Caco-2 (cell line): Measurements from ENCODE around the gene PHF5A. TPM values are rescaled to one million over a fixed set of nuclear protein-coding genes. Genes with fewer than 3 reads are reported as not detected.

Experiments
- BruUV-seq: library from RNA; stranded (reverse); fragments of 400-500 nt; replicated peaks from 2 replicates; lab custom pipeline; 2021; lab: Mats Ljungman, UMichigan
- CTCF ChIA-PET: fragments of 300-600 bp; sonication (Branson Sonifier 250); formaldehyde crosslinking; loops from one replicate; lab custom pipeline; 2022; ENCODE audit warnings: antibody characterized with exemption; lab: Charles Lee
- POLR2A ChIA-PET: fragments of 300-600 bp; sonication (Branson Sonifier 250); formaldehyde crosslinking; loops from one replicate; lab custom pipeline; 2022; ENCODE audit warnings: antibody characterized with exemption; lab: Charles Lee
- DNase-seq, 2 experiments: peaks; one replicate each; pipeline versions ENCODE4 v3.0.0 to v3.0.0-alpha.2; 2020 to 2022
- H3K27me3 ChIP-seq: replicated peaks from 2 replicates; pipeline ENCODE4 v1.6.0; 2011; ENCODE audit warnings: low read length; ENCODE audit not compliant: control insufficient read depth, insufficient read depth
- H3K36me3 ChIP-seq: 2 replicates; pipeline ENCODE4 v1.5.1; 2011; ENCODE audit warnings: low read length; ENCODE audit not compliant: control insufficient read depth, insufficient read depth
- H3K4me1 ChIP-seq: fragments of 250-450 bp; sonication (Bioruptor Pico); 2 replicates; pipeline ENCODE4 v1.5.1; 2020; ENCODE audit warnings: mild to moderate bottlenecking
- H3K4me3 ChIP-seq: 2 replicates; pipeline ENCODE4 v1.5.1; 2011; ENCODE audit warnings: low read depth, mild to moderate bottlenecking, control low read depth, low read length
- H3K9me3 ChIP-seq: fragments of 250-450 bp; sonication (Bioruptor Pico); 2 replicates; pipeline ENCODE4 v1.5.1; 2020; ENCODE audit warnings: mild to moderate bottlenecking, moderate library complexity
- H3K27ac Mint-ChIP-seq: one replicate; pipeline ENCODE4 v1.8.0; 2022; ENCODE audit warnings: mixed read lengths; ENCODE audit not compliant: unreplicated experiment
- H3K27me3 Mint-ChIP-seq: one replicate; pipeline ENCODE4 v1.8.0; 2022; ENCODE audit warnings: mixed read lengths; ENCODE audit not compliant: insufficient read depth, unreplicated experiment
- H3K36me3 Mint-ChIP-seq: one replicate; pipeline ENCODE4 v1.8.0; 2022; ENCODE audit warnings: mild to moderate bottlenecking, mixed read lengths; ENCODE audit not compliant: insufficient read depth, unreplicated experiment
- H3K4me1 Mint-ChIP-seq: one replicate; pipeline ENCODE4 v1.8.0; 2022; ENCODE audit warnings: low read depth, mixed read lengths; ENCODE audit not compliant: unreplicated experiment
- H3K4me3 Mint-ChIP-seq: one replicate; pipeline ENCODE4 v1.8.0; 2022; ENCODE audit warnings: mild to moderate bottlenecking, moderate library complexity, mixed read lengths; ENCODE audit not compliant: unreplicated experiment
- H3K9me3 Mint-ChIP-seq: one replicate; pipeline ENCODE4 v1.8.0; 2022; ENCODE audit warnings: mixed read lengths; ENCODE audit not compliant: unreplicated experiment
- intact Hi-C: fragments of 100-400 bp; cut with micrococcal nuclease; formaldehyde crosslinking; loops from one replicate; pipeline ENCODE4 v1.10.0; 2022; ENCODE audit not compliant: unreplicated experiment
- total RNA-seq: library from RNA; stranded (reverse); gene quantifications from 2 replicates; pipeline ENCODE4 v1.2.3, GENCODE V29; 2022
- TF ChIP-seq, protein P1 (sequence below), 2 experiments: fragments of 200-600 bp in 1 of 2; IDR thresholded peaks; 1 replicate in 1 of 2; 2 replicates in 1 of 2; pipeline versions ENCODE4 v1.5.1 to v1.8.0; 2011 to 2022; ENCODE audit warnings: antibody characterized with exemption in 1 of 2, control low read depth in 1 of 2, inconsistent platforms in 1 of 2, low read depth in 1 of 2, low read length in 1 of 2, mild to moderate bottlenecking in 1 of 2, moderate library complexity in 1 of 2; ENCODE audit not compliant: insufficient read depth in 1 of 2, severe bottlenecking in 1 of 2, unreplicated experiment in 1 of 2

Gene PHF5A
- total RNA-seq, 1 experiment from 2014 or later: 78.6 TPM

DNA sequence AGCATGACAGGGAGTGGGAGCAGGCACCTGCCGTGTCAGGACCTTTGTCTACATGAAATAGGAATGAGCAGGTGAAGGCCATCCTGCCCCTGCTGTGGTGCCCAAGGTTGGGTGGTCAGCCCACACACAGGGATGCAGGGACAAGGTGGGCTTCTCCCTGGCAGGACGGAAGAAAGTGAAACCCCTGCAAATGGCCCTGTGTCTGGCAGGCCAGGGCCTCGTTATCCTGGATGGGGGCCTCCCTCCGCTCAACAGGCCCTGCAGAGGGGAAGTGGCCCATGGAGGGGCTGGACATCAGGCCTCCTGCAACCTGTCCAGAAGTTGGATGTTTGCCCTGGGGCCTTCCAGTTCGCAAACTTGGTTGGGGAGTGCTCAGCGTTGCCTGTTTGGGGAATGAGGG is 36.8 kb downstream of the PHF5A start:
- no peaks in the 10 kb centered on the region for H3K4me1 ChIP-seq
- H3K9me3 Mint-ChIP-seq: no peaks in the 10 kb centered on the region
- H3K36me3 ChIP-seq: peaks cover 3% of the 10 kb centered on the region
- intact Hi-C loops: no loop called here
- CTCF ChIA-PET: interaction anchor here (0.7 kb wide), 1 partner anchor 101 kb away, joined by 5 read pairs; no protein-coding TSS in a partner anchor
- H3K27me3 Mint-ChIP-seq: no peaks in the 10 kb centered on the region
- H3K36me3 Mint-ChIP-seq: peaks cover 58% of the 10 kb centered on the region
- no peaks in the 10 kb centered on the region for H3K9me3 ChIP-seq
- H3K4me3 ChIP-seq: no peak overlapping the region
- DNase-seq: no peak
- H3K27ac Mint-ChIP-seq: no peak overlapping the region
- H3K27me3 ChIP-seq: no peaks in the 10 kb centered on the region
- H3K4me3 Mint-ChIP-seq: no peak overlapping the region
- H3K4me1 Mint-ChIP-seq: no peaks in the 10 kb centered on the region
- POLR2A ChIA-PET: no interaction called here
- BruUV-seq: no TSS peak
- TF ChIP-seq, protein P1, sequence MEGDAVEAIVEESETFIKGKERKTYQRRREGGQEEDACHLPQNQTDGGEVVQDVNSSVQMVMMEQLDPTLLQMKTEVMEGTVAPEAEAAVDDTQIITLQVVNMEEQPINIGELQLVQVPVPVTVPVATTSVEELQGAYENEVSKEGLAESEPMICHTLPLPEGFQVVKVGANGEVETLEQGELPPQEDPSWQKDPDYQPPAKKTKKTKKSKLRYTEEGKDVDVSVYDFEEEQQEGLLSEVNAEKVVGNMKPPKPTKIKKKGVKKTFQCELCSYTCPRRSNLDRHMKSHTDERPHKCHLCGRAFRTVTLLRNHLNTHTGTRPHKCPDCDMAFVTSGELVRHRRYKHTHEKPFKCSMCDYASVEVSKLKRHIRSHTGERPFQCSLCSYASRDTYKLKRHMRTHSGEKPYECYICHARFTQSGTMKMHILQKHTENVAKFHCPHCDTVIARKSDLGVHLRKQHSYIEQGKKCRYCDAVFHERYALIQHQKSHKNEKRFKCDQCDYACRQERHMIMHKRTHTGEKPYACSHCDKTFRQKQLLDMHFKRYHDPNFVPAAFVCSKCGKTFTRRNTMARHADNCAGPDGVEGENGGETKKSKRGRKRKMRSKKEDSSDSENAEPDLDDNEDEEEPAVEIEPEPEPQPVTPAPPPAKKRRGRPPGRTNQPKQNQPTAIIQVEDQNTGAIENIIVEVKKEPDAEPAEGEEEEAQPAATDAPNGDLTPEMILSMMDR (IDR thresholded peaks at IDR 0.05; ENCODE audit: insufficient read depth in 1 of 2, low read depth in 1 of 2, low read length in 1 of 2, severe bottlenecking in 1 of 2, unreplicated experiment in 1 of 2): no peak

DNA sequence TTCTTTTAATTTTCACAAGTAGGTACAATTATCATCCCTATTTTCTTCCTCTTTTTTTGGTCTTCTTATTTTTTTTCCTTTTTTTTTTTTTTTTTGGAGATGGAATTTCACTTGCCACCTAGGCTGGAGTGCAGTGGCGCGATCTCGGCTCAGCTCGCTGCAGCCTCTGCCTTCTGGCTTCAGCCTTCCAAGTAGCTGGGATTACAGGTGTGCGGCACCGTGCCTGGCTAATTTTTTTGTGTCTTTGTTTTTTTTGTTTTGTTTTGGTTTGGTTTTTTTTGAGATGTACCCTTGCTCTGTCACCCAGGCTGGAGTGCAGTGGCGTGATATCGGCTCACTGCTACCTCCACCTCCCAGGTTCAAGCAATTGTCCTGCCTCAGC is 38.5 kb downstream of the PHF5A start:
- ChIA-PET POLR2A (no interaction called here), CTCF (interaction anchor here (0.7 kb wide), 1 partner anchor 355 kb away, joined by 4 read pairs; no protein-coding TSS in a partner anchor)
- Mint-ChIP-seq H3K27me3 (no peaks in the 10 kb centered on the region), H3K27ac (no peak overlapping the region), H3K36me3 (peaks cover 44% of the 10 kb centered on the region), H3K9me3 (no peaks in the 10 kb centered on the region), H3K4me1 (no peaks in the 10 kb centered on the region), H3K4me3 (no peak overlapping the region)
- Histone ChIP-seq H3K9me3 (no peaks in the 10 kb centered on the region), H3K36me3 (no peaks in the 10 kb centered on the region; the same call in 1 of the 2 replicates), H3K4me1 (no peaks in the 10 kb centered on the region), H3K27me3 (no peaks in the 10 kb centered on the region), H3K4me3 (no peak overlapping the region)
- no TSS peak for BruUV-seq
- no peak for DNase-seq
- intact Hi-C loops: no loop called here
- TF ChIP-seq, protein P1 (IDR thresholded peaks at IDR 0.05; ENCODE audit: insufficient read depth in 1 of 2, low read depth in 1 of 2, low read length in 1 of 2, severe bottlenecking in 1 of 2, unreplicated experiment in 1 of 2): no peak

DNA sequence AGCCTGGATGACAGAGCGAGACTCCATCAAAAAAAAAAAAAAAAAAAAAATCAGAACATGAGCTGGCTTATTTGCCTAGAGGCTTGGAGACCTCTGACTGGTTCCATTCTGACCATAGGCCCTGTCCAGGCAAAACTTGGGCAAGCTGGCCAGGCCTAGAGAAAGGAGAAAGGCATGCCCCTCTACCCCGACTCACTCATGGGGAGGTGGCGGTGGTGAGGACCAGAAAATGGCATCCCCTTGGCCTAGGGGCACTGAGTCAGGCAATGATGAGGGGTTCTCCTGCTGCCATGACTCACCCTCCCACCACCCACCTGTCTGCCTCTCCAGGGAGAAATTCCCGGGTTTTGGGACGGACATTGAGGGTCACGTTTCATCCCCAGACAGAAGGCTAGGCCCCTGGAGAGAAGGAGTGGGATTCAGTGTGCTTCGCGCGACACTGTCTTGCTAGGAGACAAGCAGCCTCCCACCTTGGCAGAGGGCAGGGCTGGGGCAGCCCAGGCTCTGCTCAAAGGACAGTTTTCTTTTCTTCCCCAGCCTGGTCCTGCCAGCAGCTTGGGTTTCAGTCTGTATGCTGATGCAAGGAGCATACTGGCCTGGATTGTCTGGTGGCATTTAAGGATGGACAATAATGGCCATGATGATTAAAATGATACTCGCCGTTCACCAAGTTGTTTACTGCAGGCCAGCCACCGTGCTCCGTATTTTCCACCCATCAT is 39.1 kb downstream of the PHF5A start:
- H3K4me1 Mint-ChIP-seq: no peaks in the 10 kb centered on the region
- ChIA-PET CTCF (interaction anchor here (0.7 kb wide), 2 partner anchors 135 to 354 kb away, joined by 4 to 6 read pairs; no protein-coding TSS in a partner anchor), POLR2A (interaction anchor here (0.6 kb wide), 1 partner anchor 507 kb away, joined by 6 read pairs; no protein-coding TSS in a partner anchor)
- no peaks in the 10 kb centered on the region for H3K36me3 ChIP-seq
- H3K4me3 ChIP-seq: no peak overlapping the region
- TF ChIP-seq, protein P1 (IDR thresholded peaks at IDR 0.05; ENCODE audit: insufficient read depth in 1 of 2, low read depth in 1 of 2, low read length in 1 of 2, severe bottlenecking in 1 of 2, unreplicated experiment in 1 of 2): no peak
- no peaks in the 10 kb centered on the region for H3K4me1 ChIP-seq
- H3K9me3 Mint-ChIP-seq: no peaks in the 10 kb centered on the region
- peaks cover 42% of the 10 kb centered on the region for H3K36me3 Mint-ChIP-seq
- intact Hi-C loops: no loop called here
- no peaks in the 10 kb centered on the region for H3K27me3 Mint-ChIP-seq
- BruUV-seq: no TSS peak
- no peak overlapping the region for H3K27ac Mint-ChIP-seq
- H3K4me3 Mint-ChIP-seq: no peak overlapping the region
- no peaks in the 10 kb centered on the region for H3K9me3 ChIP-seq
- H3K27me3 ChIP-seq: no peaks in the 10 kb centered on the region
- DNase-seq: no peak
